Bronchial epithelial cell (primary cell): ENCODE data around the gene PIEZO1. TPM values are rescaled to one million over a fixed set of nuclear protein-coding genes. Genes with fewer than 3 reads are reported as not detected.
A peak's percentile ranks its signal among the peaks of the same experiment; 100 is the strongest.

Experiments
- DNase-seq: peaks from one replicate; pipeline ENCODE4 v3.0.0-alpha.2; 2010; ENCODE audit warnings: low read depth
- FAIRE-seq: peaks from 2 replicates; lab custom pipeline; 2011; peaks lifted over from hg19 to GRCh38; lab: Jason Lieb, UNC
- H3K27me3 ChIP-seq: 2 replicates; pipeline ENCODE4 v1.5.1; 2011; ENCODE audit warnings: low read length; ENCODE audit not compliant: control insufficient read depth, insufficient read depth
- H3K36me3 ChIP-seq: 2 replicates; pipeline ENCODE4 v1.5.1; 2011; ENCODE audit warnings: low read length; ENCODE audit not compliant: control insufficient read depth, insufficient read depth
- H3K4me3 ChIP-seq: 2 replicates; pipeline ENCODE4 v1.5.1; 2011; ENCODE audit warnings: mild to moderate bottlenecking, low read depth, low read length, control low read depth
- CTCF ChIP-seq: IDR thresholded peaks from 2 replicates; pipeline ENCODE4 v1.5.1; 2011; ENCODE audit warnings: mild to moderate bottlenecking, moderate library complexity, low read length, control low read depth, inconsistent platforms; ENCODE audit not compliant: insufficient read depth, severe bottlenecking
- total RNA-seq: library from RNA; depleted of rRNA; stranded (reverse); fragments of >200 nt; gene quantifications from 2 replicates; pipeline ENCODE4 v1.2.1, GENCODE V29; 2014

Gene PIEZO1
- total RNA-seq, 1 donor from 2014 or later = 98.2 TPM

- no peak for TF ChIP-seq CTCF
- no peak overlapping the region for H3K4me3 ChIP-seq
- DNase-seq = no peak
- peaks cover 8% of the 10 kb centered on the region for H3K36me3 ChIP-seq
- no peak for FAIRE-seq
- no peaks in the 10 kb centered on the region for H3K27me3 ChIP-seq
Measured at GRCh38 chr16:88819126-88819525, 34.1 kb upstream of the PIEZO1 start.

DNA sequence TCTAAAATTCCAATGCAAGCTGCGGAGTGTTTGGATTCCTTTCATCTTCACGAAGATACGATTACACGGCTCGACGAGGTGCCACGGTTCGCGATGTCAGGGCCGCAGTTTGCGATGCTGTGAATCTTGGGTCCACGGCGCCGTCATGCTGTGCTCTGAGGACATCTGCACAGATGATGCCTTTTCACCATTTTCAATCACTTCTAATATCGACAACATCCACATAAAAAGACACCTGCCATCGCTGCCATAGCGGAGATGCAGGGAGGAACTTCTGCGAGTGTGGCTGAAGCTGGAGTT, 33.5 kb upstream of the PIEZO1 start:
- H3K4me3 ChIP-seq = no peak overlapping the region
- DNase-seq = no peak
- TF ChIP-seq CTCF = no peak
- FAIRE-seq = no peak
- no peaks in the 10 kb centered on the region for H3K27me3 ChIP-seq
- peaks cover 7% of the 10 kb centered on the region for H3K36me3 ChIP-seq

- peaks cover 7% of the 10 kb centered on the region for H3K36me3 ChIP-seq
- H3K4me3 ChIP-seq = no peak overlapping the region
- FAIRE-seq = no peak
- peak; percentile 52 for DNase-seq
- no peak for TF ChIP-seq CTCF
- no peaks in the 10 kb centered on the region for H3K27me3 ChIP-seq
Measured at GRCh38 chr16:88817785-88818574, 33.0 kb upstream of the PIEZO1 start.

DNA sequence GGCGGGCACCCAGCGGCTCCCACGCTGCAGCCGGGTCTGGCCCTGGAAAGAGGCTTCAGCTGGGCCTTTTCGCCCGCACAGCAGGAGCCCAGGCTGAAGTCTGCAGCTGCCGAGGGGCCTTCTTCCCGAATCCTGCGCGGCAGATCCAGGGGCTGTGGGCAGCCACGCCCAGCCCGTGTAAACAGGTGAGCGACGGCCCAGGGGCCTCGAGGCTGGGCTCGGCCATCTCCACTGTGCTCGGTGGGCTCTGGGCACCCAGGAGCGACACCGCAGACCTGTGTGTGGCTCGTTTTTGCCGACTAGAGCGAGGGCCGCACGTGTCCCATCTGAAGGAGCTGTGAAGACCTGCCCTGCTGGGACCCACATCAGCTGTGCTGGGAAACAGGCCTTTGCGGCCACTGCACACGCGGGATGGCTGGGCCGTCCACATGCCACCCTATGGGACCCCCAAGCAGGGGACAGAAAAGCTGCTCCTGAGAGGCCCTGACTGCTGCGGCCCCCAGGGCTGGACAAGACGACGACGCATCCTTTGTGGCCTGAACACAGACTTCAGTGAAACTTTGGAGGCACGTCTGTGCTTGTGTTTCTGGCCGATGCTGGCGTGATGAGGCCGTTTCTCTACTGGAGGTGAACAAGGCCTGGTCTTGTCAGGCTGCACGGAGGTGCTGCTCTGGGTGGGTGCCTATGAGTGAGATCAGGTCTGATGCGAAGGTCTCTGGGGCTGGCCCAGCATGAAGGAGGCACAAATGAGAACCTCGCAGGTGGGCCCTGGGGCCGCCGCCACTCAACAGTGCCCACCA, 31.9 kb upstream of the PIEZO1 start:
- H3K36me3 ChIP-seq = peaks cover 4% of the 10 kb centered on the region
- no peak for TF ChIP-seq CTCF
- FAIRE-seq = no peak
- peak; percentile 43 for DNase-seq
- H3K4me3 ChIP-seq = no peak overlapping the region
- H3K27me3 ChIP-seq = no peaks in the 10 kb centered on the region

GRCh38 chr16:88815901-88816589, 31.0 kb upstream of the PIEZO1 start:
- Histone ChIP-seq H3K27me3 (no peaks in the 10 kb centered on the region), H3K4me3 (no peak overlapping the region), H3K36me3 (peaks cover 2% of the 10 kb centered on the region)
- DNase-seq (no peak), FAIRE-seq (no peak)
- TF ChIP-seq CTCF = peak; percentile 87
